CD4-positive, alpha-beta memory T cell (primary cell): ENCODE data around the gene THBS3. TPM values are rescaled to one million over a fixed set of nuclear protein-coding genes. Genes with fewer than 3 reads are reported as not detected.
A peak's percentile ranks its signal among the peaks of the same experiment; 100 is the strongest.
"Not testable (repeated sequence)": the region's sequence is repeated elsewhere in the genome, so short reads cannot be mapped to it uniquely, and the experiment has no call there.

Experiments used
- CTCF ChIA-PET: fragments of 350-600 bp; sonication (Branson Sonifier 250); formaldehyde crosslinking; loops from one replicate; lab custom pipeline; 2021; ENCODE audit warnings: inconsistent platforms; ENCODE audit not compliant: partially characterized antibody; lab: Charles Lee
- POLR2A ChIA-PET: fragments of 350-600 bp; sonication (Branson Sonifier 250); formaldehyde crosslinking; loops from one replicate; lab custom pipeline; 2021; ENCODE audit not compliant: partially characterized antibody; lab: Charles Lee
- DNase-seq, 5 donors: peaks; one replicate each; pipeline versions ENCODE4 v3.0.0 to v3.0.0-alpha.2; 2020 to 2022; ENCODE audit warnings: mixed read lengths in 1 of 5
- H3K27ac ChIP-seq: one replicate; pipeline ENCODE4 v1.7.0; 2013; ENCODE audit warnings: low read depth, low read length
- H3K27me3 ChIP-seq: 2 replicates; pipeline ENCODE4 v1.7.0; 2013; ENCODE audit warnings: mild to moderate bottlenecking, low read length, moderate library complexity; ENCODE audit not compliant: insufficient read depth
- H3K36me3 ChIP-seq: 2 replicates; pipeline ENCODE4 v1.7.0; 2013; ENCODE audit warnings: mild to moderate bottlenecking, low read length, moderate library complexity; ENCODE audit not compliant: insufficient read depth
- H3K4me1 ChIP-seq: 2 replicates; pipeline ENCODE4 v1.7.0; 2013; ENCODE audit warnings: mild to moderate bottlenecking, low read length, moderate library complexity; ENCODE audit not compliant: insufficient read depth
- H3K4me3 ChIP-seq, 2 donors: one replicate each; pipeline ENCODE4 v1.7.0; 2013; ENCODE audit warnings: low read length in 2 of 2, mild to moderate bottlenecking in 1 of 2
- H3K9me3 ChIP-seq, 2 donors: one replicate each; pipeline ENCODE4 v1.7.0; 2013; ENCODE audit warnings: low read length in 2 of 2, control low read depth in 1 of 2; ENCODE audit not compliant: control insufficient read depth in 1 of 2
- H3K27ac Mint-ChIP-seq, 7 donors: one replicate each; pipeline ENCODE4 v1.8.0; 2020 to 2021; ENCODE audit warnings: mixed read lengths in 7 of 7, mild to moderate bottlenecking in 6 of 7, inconsistent platforms in 3 of 7, moderate library complexity in 3 of 7
- H3K27me3 Mint-ChIP-seq, 2 donors: one replicate each; pipeline ENCODE4 v1.8.0; 2020 to 2021; ENCODE audit warnings: mixed read lengths in 2 of 2
- H3K36me3 Mint-ChIP-seq, 2 donors: one replicate each; pipeline ENCODE4 v1.8.0; 2020 to 2021; ENCODE audit warnings: mixed read lengths in 2 of 2, inconsistent platforms in 1 of 2, mild to moderate bottlenecking in 1 of 2
- H3K4me1 Mint-ChIP-seq, 4 donors: one replicate each; pipeline ENCODE4 v1.8.0; 2020 to 2021; ENCODE audit warnings: mixed read lengths in 4 of 4, mild to moderate bottlenecking in 1 of 4
- H3K4me3 Mint-ChIP-seq, 8 donors: one replicate each; pipeline ENCODE4 v1.8.0; 2020 to 2021; ENCODE audit warnings: mixed read lengths in 8 of 8, mild to moderate bottlenecking in 7 of 8, moderate library complexity in 6 of 8, inconsistent platforms in 3 of 8
- H3K9me3 Mint-ChIP-seq, 8 donors: one replicate each; pipeline ENCODE4 v1.8.0; 2020 to 2021; ENCODE audit warnings: mixed read lengths in 8 of 8, mild to moderate bottlenecking in 5 of 8, inconsistent platforms in 3 of 8, moderate library complexity in 1 of 8
- intact Hi-C: fragments of 100-400 bp; cut with micrococcal nuclease; formaldehyde crosslinking; loops from one replicate; pipeline ENCODE4 v1.15.1; 2023
- polyA plus RNA-seq, 2 donors: library from polyadenylated mRNA; unstranded; fragments of 300-500 nt; fragmentation: Illumina TruSeq; gene quantifications; one replicate each; pipeline ENCODE4 v1.2.3, GENCODE V29; 2021
- total RNA-seq, 2 experiments: library from RNA; stranded (reverse); gene quantifications; one replicate each; pipeline ENCODE4 v1.2.3, GENCODE V29; 2021

The THBS3 gene
- total and polyA plus RNA-seq, 4 experiments from 2014 or later: 6.1 to 33.5 (median 18.8) TPM

DNA sequence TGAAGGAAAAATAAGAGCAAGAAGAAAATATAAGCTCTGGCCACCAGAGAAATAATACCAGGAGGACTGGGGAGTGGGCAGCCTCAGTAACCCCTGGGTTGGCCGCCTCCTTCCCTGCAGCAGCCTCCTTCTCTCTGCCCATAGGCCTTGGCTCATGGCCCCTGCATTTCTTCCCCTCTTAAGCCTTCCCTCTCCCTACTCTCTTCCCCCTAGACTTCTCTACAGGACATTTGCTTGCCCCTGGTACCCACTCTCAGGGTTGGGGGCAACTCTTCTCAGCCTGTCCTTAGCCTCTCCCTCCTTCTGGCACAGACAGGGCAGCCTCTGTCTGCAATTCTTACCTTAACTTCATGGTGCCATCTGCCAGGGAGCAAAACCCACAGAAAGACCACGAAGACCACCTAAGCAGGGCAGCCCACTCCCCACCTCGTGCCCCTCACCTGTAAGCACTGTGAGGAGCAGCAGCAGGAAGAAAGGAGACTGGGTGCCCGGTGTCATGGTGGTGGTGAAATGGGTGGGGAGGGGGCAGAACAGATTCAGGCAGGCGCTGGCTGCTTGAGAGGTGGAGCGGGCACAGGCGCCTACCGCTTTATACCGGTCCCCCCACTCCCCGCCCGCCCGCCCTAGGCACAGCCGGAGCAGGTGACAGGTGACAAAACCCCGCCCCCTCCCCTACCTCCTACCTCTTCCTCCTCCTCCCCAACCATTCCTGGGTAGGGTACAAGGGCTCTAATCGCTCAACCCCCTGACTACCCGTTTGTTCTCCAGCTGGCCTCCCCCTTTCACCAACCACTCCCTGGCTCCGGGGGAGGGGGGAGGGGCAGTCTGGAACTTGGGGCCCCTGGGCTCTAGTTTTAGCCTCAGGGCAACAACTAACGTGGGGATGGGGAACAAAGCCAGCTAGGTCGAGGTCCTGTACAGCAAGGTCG lies 15.1 kb downstream of the THBS3 start:
- no peaks in the 10 kb centered on the region for H3K27me3 ChIP-seq
- no peaks in the 10 kb centered on the region for H3K36me3 ChIP-seq
- ChIA-PET POLR2A (interaction anchor here (0.6 to 3.8 kb wide), 15 partner anchors 12 to 1215 kb away, joined by 3 to 58 read pairs (median 6); partner anchors contain the start of genes ADAM15, CLK2, FLAD1 and JTB), CTCF (interaction anchor here (0.6 to 3.8 kb wide), 21 partner anchors 8 to 812 kb away, joined by 3 to 145 read pairs (median 3); partner anchors contain the start of genes ADAM15, KRTCAP2, MTX1 and THBS3)
- peaks cover 0 to 4% of the 10 kb centered on the region in 2 donors for H3K36me3 Mint-ChIP-seq
- H3K4me3 ChIP-seq: peak overlapping the region; percentile 58 to 73
- H3K27me3 Mint-ChIP-seq: no peaks in the 10 kb centered on the region
- H3K27ac ChIP-seq: peak overlapping the region; percentile 67
- peaks cover 24 to 44% (median 28%) of the 10 kb centered on the region in 4 donors for H3K4me1 Mint-ChIP-seq
- DNase-seq: peak; percentile 34 to 66 (median 39)
- H3K4me3 Mint-ChIP-seq: peak overlapping the region; percentile 87 to 97 (median 92)
- peak overlapping the region; percentile 91 to 99 (median 98) for H3K27ac Mint-ChIP-seq
- H3K9me3 ChIP-seq: no peaks in the 10 kb centered on the region
- intact Hi-C loops: loop anchor here (1.0 to 5.0 kb wide), 3 partner anchors 16 to 115 kb away; partner anchors contain the start of gene FDPS
- peaks cover 0 to 3% (median 0%) of the 10 kb centered on the region in 8 donors for H3K9me3 Mint-ChIP-seq
- peaks cover 27% of the 10 kb centered on the region for H3K4me1 ChIP-seq

DNA sequence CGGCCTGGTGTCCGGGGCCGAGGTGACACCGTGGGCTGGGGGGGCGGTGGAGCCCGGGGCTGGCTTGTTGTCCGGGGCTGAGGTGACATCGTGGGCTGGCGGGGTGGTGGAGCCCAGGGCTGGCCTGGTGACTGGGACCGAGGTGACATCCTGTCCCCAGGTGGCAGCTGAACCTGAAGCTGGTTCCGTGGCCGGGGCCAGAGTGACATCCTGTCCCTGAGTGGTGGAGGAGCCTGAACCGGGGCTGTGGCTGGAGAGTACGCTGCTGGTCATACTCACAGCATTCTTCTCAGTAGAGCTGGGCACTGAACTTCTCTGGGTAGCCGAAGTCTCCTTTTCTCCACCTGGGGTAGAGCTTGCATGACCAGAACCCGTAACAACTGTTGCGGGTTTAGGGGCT lies 15.8 kb downstream of the THBS3 start:
- peak overlapping the region; percentile 25 to 91 (median 41) for H3K27ac Mint-ChIP-seq
- intact Hi-C loops: loop anchor here (5.0 kb wide), 2 partner anchors 50 to 115 kb away; partner anchors contain the start of gene FDPS

DNA sequence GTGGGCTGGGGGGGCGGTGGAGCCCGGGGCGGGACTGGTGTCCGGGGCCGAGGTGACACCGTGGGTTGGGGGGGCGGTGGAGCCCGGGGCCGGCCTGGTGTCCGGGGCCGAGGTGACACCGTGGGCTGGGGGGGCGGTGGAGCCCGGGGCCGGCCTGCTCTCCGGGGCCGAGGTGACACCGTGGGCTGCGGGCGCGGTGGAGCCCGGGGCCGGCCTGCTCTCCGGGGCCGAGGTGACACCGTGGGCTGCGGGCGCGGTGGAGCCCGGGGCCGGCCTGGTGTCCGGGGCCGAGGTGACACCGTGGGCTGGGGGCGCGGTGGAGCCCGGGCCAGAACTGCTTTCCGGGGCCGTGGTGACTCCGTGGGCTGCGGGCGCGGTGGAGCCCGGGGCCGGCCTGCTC lies 17.8 kb downstream of the THBS3 start:
- H3K27me3 ChIP-seq, H3K4me3 ChIP-seq, H3K27ac ChIP-seq, CTCF ChIA-PET, H3K36me3 ChIP-seq, H3K36me3 Mint-ChIP-seq, H3K4me3 Mint-ChIP-seq, H3K27ac Mint-ChIP-seq, H3K27me3 Mint-ChIP-seq, H3K9me3 Mint-ChIP-seq, POLR2A ChIA-PET, H3K9me3 ChIP-seq: not testable (repeated sequence)
- H3K4me1 ChIP-seq: peaks cover 27% of the 10 kb centered on the region
- intact Hi-C loops: loop anchor here (5.0 kb wide), 2 partner anchors 52 to 117 kb away; partner anchors contain the start of gene FDPS
- H3K4me1 Mint-ChIP-seq: peaks cover 21 to 39% (median 26%) of the 10 kb centered on the region in 4 donors
- DNase-seq: peak in 1 of 5 donors; percentile 19

More for the DNA sequence above, 15.8 kb downstream of the THBS3 start:
- peaks cover 24 to 49% (median 28%) of the 10 kb centered on the region in 4 donors for H3K4me1 Mint-ChIP-seq
- CTCF ChIA-PET: interaction anchor here (1.0 to 3.8 kb wide), 5 partner anchors 16 to 813 kb away, joined by 3 to 145 read pairs (median 4); partner anchors contain the start of genes KRTCAP2, MTX1, THBS3 and TRIM46
- Histone ChIP-seq H3K27ac (no peak overlapping the region), H3K27me3 (no peaks in the 10 kb centered on the region), H3K4me3 (no peak overlapping the region), H3K9me3 (no peaks in the 10 kb centered on the region), H3K4me1 (peaks cover 27% of the 10 kb centered on the region), H3K36me3 (no peaks in the 10 kb centered on the region)
- no peaks in the 10 kb centered on the region for H3K27me3 Mint-ChIP-seq
- peaks cover 0 to 2% (median 0%) of the 10 kb centered on the region in 8 donors for H3K9me3 Mint-ChIP-seq
- peaks cover 0 to 4% of the 10 kb centered on the region in 2 donors for H3K36me3 Mint-ChIP-seq
- H3K4me3 Mint-ChIP-seq: peak overlapping the region in 6 of 8 donors; percentile 17 to 71 (median 38)
- DNase-seq: peak in 1 of 5 donors; percentile 19
- POLR2A ChIA-PET: interaction anchor here (1.5 to 3.8 kb wide), 3 partner anchors 14 to 70 kb away, joined by 3 to 48 read pairs (median 25); partner anchors contain the start of gene SCAMP3

DNA sequence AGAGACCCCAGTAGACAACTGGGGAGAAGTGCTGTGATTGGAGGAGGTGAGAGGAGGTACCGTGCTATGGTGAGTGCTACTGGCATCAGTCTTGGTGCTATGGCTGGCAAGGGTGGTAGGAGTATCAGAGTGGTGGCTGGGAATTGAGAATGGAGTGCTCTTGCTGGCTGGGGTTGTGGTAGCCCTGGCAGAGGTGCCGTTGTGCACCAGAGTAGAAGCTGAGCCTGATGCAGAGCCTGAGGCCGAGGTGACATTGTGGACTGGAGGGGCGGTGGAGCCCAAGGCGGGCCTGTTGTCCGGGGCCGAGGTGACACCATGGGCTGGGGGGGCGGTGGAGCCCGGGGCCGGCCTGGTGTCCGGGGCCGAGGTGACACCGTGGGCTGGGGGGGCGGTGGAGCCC lies 19.4 kb downstream of the THBS3 start:
- no peaks in the 10 kb centered on the region for H3K27me3 Mint-ChIP-seq
- intact Hi-C loops: no loop called here
- ChIA-PET CTCF (no interaction called here), POLR2A (no interaction called here)
- H3K4me3 Mint-ChIP-seq: peak overlapping the region in 6 of 8 donors; percentile 23 to 67 (median 54)
- Histone ChIP-seq H3K4me1 (peaks cover 13% of the 10 kb centered on the region), H3K9me3 (no peaks in the 10 kb centered on the region), H3K27me3 (no peaks in the 10 kb centered on the region), H3K27ac (no peak overlapping the region), H3K4me3 (no peak overlapping the region), H3K36me3 (no peaks in the 10 kb centered on the region)
- peaks cover 0 to 2% (median 0%) of the 10 kb centered on the region in 8 donors for H3K9me3 Mint-ChIP-seq
- H3K27ac Mint-ChIP-seq: peak overlapping the region in 6 of 7 donors; percentile 34 to 86 (median 79)
- peak in 1 of 5 donors; percentile 31 for DNase-seq
- peaks cover 3 to 8% of the 10 kb centered on the region in 2 donors for H3K36me3 Mint-ChIP-seq
- H3K4me1 Mint-ChIP-seq: peaks cover 10 to 23% (median 13%) of the 10 kb centered on the region in 4 donors

DNA sequence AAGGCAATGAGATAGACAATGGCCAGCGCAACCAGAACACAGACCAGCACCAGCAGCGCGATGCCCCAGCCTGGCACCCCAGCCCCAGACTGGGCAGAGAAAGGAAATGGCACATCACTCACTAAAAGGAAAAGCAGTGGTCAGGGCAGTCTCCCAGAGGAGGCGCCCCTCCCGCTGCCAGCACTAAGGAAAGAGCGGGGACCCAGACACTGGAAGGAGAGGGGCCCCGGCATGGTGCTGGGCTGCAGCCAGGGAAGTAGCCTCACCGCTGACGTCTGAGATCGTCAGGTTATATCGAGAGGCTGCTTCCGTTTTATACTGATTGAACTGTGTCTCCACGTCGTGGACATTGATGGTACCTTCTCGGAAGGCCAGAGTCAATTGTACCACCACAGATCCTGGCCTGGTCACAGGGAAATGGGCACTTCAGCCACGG lies 20.2 kb downstream of the THBS3 start:
- Histone ChIP-seq H3K9me3 (no peaks in the 10 kb centered on the region), H3K4me3 (no peak overlapping the region), H3K36me3 (no peaks in the 10 kb centered on the region), H3K4me1 (peaks cover 6% of the 10 kb centered on the region), H3K27me3 (no peaks in the 10 kb centered on the region), H3K27ac (no peak overlapping the region)
- Mint-ChIP-seq H3K4me1 (peaks cover 8 to 18% (median 10%) of the 10 kb centered on the region in 4 donors), H3K9me3 (peaks cover 0 to 1% (median 0%) of the 10 kb centered on the region in 8 donors), H3K27me3 (no peaks in the 10 kb centered on the region), H3K27ac (peak overlapping the region in 2 of 7 donors; percentile 56 to 71), H3K4me3 (no peak overlapping the region), H3K36me3 (peaks cover 4 to 11% of the 10 kb centered on the region in 2 donors)
- peak in 1 of 5 donors; percentile 5 for DNase-seq
- intact Hi-C loops: no loop called here
- POLR2A ChIA-PET: no interaction called here
- CTCF ChIA-PET: no interaction called here

DNA sequence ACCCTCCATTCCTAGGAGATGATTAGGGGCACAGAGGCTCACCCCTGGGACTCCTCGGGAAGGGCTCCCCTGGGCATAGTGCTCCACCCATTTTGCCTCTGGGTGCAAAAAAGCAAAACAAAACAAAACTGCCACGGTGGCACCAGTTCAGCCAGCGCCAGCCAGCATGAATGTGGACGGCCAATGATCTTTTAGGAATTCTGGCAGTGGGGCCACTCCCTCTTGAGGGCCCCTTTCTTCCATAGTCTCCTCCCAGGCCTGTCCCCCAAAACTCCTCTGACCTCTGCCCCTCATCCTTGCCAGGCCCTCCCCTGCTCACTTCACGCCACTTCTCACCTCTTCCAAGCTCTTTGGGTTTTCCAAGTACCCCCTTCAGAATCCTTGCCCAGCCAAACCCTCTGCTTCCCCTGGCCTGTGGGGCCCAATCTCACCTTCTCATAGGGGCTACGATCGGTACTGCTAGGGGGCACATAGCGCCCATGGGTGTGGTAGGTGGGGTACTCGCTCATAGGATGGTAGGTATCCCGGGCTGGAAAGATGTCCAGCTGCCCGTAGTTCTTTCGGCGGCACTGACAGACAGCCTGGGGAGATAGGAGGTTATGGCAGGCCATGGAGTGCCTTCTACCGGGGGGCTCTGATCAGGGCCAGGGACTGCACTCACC lies 20.8 kb downstream of the THBS3 start:
- intact Hi-C loops: no loop called here

More for the DNA sequence above, 20.8 kb downstream of the THBS3 start:
- ChIA-PET POLR2A (interaction anchor here (0.6 kb wide), 1 partner anchor 121 kb away, joined by 3 read pairs; no protein-coding TSS in a partner anchor), CTCF (no interaction called here)
- Histone ChIP-seq H3K27ac (no peak overlapping the region), H3K36me3 (no peaks in the 10 kb centered on the region), H3K27me3 (no peaks in the 10 kb centered on the region), H3K4me3 (no peak overlapping the region), H3K9me3 (no peaks in the 10 kb centered on the region), H3K4me1 (peaks cover under 1% of the 10 kb centered on the region)
- Mint-ChIP-seq H3K36me3 (peaks cover 4 to 14% of the 10 kb centered on the region in 2 donors), H3K4me1 (peaks cover 5 to 13% (median 5%) of the 10 kb centered on the region in 4 donors), H3K4me3 (no peak overlapping the region), H3K27me3 (no peaks in the 10 kb centered on the region), H3K9me3 (no peaks in the 10 kb centered on the region), H3K27ac (peak overlapping the region in 2 of 7 donors; percentile 52 to 57)
- DNase-seq: peak in 1 of 5 donors; percentile 32
